Measurements from ENCODE around the gene CGRRF1. TPM values are rescaled to one million over a fixed set of nuclear protein-coding genes. Genes with fewer than 3 reads are reported as not detected.

The CGRRF1 gene
- total RNA-seq, 5 donors from 2014 or later (not counting 1 experiment from before 2014, with no cell fraction given) = 14.2 to 28.0 (median 14.9) TPM

Other genes with a start within 250 kb of the CGRRF1 start
- 1 to 10 TPM; 1.2 to 2.7 (median 1.6) TPM for gene CDKN3, start 112.9 kb upstream of the CGRRF1 start, total RNA-seq
- 10 to 100 TPM; 39.1 to 52.7 (median 42.1) TPM for gene CNIH1, start 68.5 kb upstream of the CGRRF1 start, total RNA-seq
- gene GMFB, start 20.9 kb upstream of the CGRRF1 start, total RNA-seq = 10 to 100 TPM; 26.2 to 33.0 (median 27.8) TPM
- 1 to 10 TPM; 1.2 to 3.9 (median 1.3) TPM for gene SAMD4A, start 57.2 kb downstream of the CGRRF1 start, total RNA-seq